Endothelial cell of umbilical vein (primary cell): ENCODE measurements around the gene ENOSF1. TPM values are rescaled to one million over a fixed set of nuclear protein-coding genes. Genes with fewer than 3 reads are reported as not detected.

Experiments
- BruUV-seq: library from RNA; stranded (reverse); fragments of 400-500 nt; replicated peaks from 2 replicates; lab custom pipeline; 2021; lab: Mats Ljungman, UMichigan
- CTCF ChIA-PET: fragments of 300-600, 350-600 bp; sonication (Branson Sonifier 250); formaldehyde crosslinking; loops from one replicate; lab custom pipeline; 2021; ENCODE audit warnings: antibody characterized with exemption, inconsistent platforms; lab: Charles Lee
- POLR2A ChIA-PET: fragments of 300-600, 350-600 bp; sonication (Branson Sonifier 250); formaldehyde crosslinking; loops from one replicate; lab custom pipeline; 2021; ENCODE audit warnings: antibody characterized with exemption, inconsistent platforms; lab: Charles Lee
- DNase-seq: peaks from one replicate; pipeline ENCODE4 v3.0.0-alpha.2; 2011; ENCODE audit warnings: low read depth, low spot score
- FAIRE-seq: peaks from 2 replicates; lab custom pipeline; 2011; peaks lifted over from hg19 to GRCh38; lab: Jason Lieb, UNC
- H2AFZ ChIP-seq: 2 replicates; pipeline ENCODE4 v1.6.0; 2012; ENCODE audit warnings: low read depth, low read length, control low read depth, inconsistent platforms
- H3K27ac ChIP-seq: 2 replicates; pipeline ENCODE4 v1.5.1; 2011; ENCODE audit warnings: low read depth, mild to moderate bottlenecking, control low read depth, low read length, moderate library complexity; ENCODE audit not compliant: insufficient read depth
- H3K27me3 ChIP-seq, 2 experiments: 2 replicates each; pipeline versions ENCODE4 v1.6.0 to v1.6.1; 2011; ENCODE audit warnings: low read length in 2 of 2, mixed read lengths in 1 of 2; ENCODE audit not compliant: control insufficient read depth in 2 of 2, insufficient read depth in 2 of 2
- H3K36me3 ChIP-seq, 2 experiments: 2 replicates in 1 of 2; 3 replicates in 1 of 2; pipeline ENCODE4 v1.5.1; 2011; ENCODE audit warnings: low read length in 2 of 2, mild to moderate bottlenecking in 1 of 2, moderate library complexity in 1 of 2; ENCODE audit not compliant: control insufficient read depth in 2 of 2, insufficient read depth in 2 of 2; ENCODE audit errors: extremely low read depth in 1 of 2
- H3K4me1 ChIP-seq: 3 replicates; pipeline ENCODE4 v1.5.1; 2011; ENCODE audit warnings: mild to moderate bottlenecking, low read length; ENCODE audit not compliant: control insufficient read depth, insufficient read depth; ENCODE audit errors: extremely low read depth
- H3K4me2 ChIP-seq: 2 replicates; pipeline ENCODE4 v1.6.1; 2011; ENCODE audit warnings: low read length, control low read depth, mixed read lengths; ENCODE audit not compliant: insufficient read depth
- H3K4me3 ChIP-seq, 3 experiments: fragments of 200-600 bp in 1 of 3; sonication (generic), shearing (Covaris generic) in 1 of 3; replicated peaks in 1 of 3; 2 replicates each; pipeline ENCODE4 v1.5.1; 2011 to 2016; ENCODE audit warnings: control low read depth in 3 of 3, low read length in 3 of 3, mild to moderate bottlenecking in 2 of 3, inconsistent platforms in 1 of 3, low read depth in 1 of 3, moderate library complexity in 1 of 3; ENCODE audit not compliant: insufficient read depth in 1 of 3
- H3K79me2 ChIP-seq: 2 replicates; pipeline ENCODE4 v1.6.0; 2012; ENCODE audit warnings: low read length, inconsistent platforms; ENCODE audit not compliant: control insufficient read depth, insufficient read depth
- H3K9ac ChIP-seq: replicated peaks from 2 replicates; pipeline ENCODE3; 2011; ENCODE audit warnings: low read length, control low read depth; ENCODE audit not compliant: insufficient read depth; ENCODE audit errors: extremely low read depth
- H3K9me1 ChIP-seq: replicated peaks from 3 replicates; pipeline ENCODE4 v1.6.0; 2011; ENCODE audit warnings: mild to moderate bottlenecking, low read length; ENCODE audit not compliant: control insufficient read depth, insufficient read depth; ENCODE audit errors: extremely low read depth
- H3K9me3 ChIP-seq: replicated peaks from 2 replicates; pipeline ENCODE4 v1.5.1; 2012; ENCODE audit warnings: low read length, inconsistent platforms; ENCODE audit not compliant: control insufficient read depth, insufficient read depth
- H4K20me1 ChIP-seq: replicated peaks from 2 replicates; pipeline ENCODE3; 2011; ENCODE audit warnings: mild to moderate bottlenecking, low read length; ENCODE audit not compliant: control insufficient read depth, insufficient read depth; ENCODE audit errors: extremely low read depth
- CTCF ChIP-seq, 2 donors: IDR thresholded peaks; 1 replicate in 1 of 2; 2 replicates in 1 of 2; pipeline ENCODE4 v1.5.1; 2011; ENCODE audit warnings: low read length in 2 of 2, mild to moderate bottlenecking in 2 of 2, moderate library complexity in 2 of 2, control low read depth in 1 of 2, inconsistent platforms in 1 of 2, low read depth in 1 of 2; ENCODE audit not compliant: insufficient read depth in 1 of 2; ENCODE audit errors: extremely low read depth in 1 of 2
- EZH2 ChIP-seq: IDR thresholded peaks from 2 replicates; pipeline ENCODE4 v1.6.1; 2012; ENCODE audit warnings: borderline replicate concordance, low read depth, mild to moderate bottlenecking, moderate library complexity, low read length, inconsistent platforms; ENCODE audit not compliant: severe bottlenecking
- FOS ChIP-seq: IDR thresholded peaks from 2 replicates; pipeline ENCODE4 v1.6.1; 2011; ENCODE audit warnings: mild to moderate bottlenecking, low read length, moderate library complexity, borderline replicate concordance; ENCODE audit not compliant: insufficient read depth
- GATA2 ChIP-seq: IDR thresholded peaks from 2 replicates; pipeline ENCODE4 v1.7.0; 2011; ENCODE audit warnings: low read depth, mild to moderate bottlenecking, moderate library complexity, mixed read lengths, low read length; ENCODE audit not compliant: insufficient read length, insufficient read depth
- JUN ChIP-seq: IDR thresholded peaks from 2 replicates; pipeline ENCODE4 v1.6.1; 2011; ENCODE audit warnings: borderline replicate concordance, low read depth; ENCODE audit not compliant: insufficient read length, insufficient read depth
- MYC ChIP-seq: IDR thresholded peaks from one replicate; pipeline ENCODE4 v1.6.1; 2011; ENCODE audit warnings: mild to moderate bottlenecking, low read depth, low read length
- POLR2A ChIP-seq: IDR thresholded peaks from 2 replicates; pipeline ENCODE4 v1.6.1; 2012; ENCODE audit warnings: low read depth, mild to moderate bottlenecking, control low read depth, low read length
- POLR2AphosphoS5 ChIP-seq: IDR thresholded peaks from 2 replicates; pipeline ENCODE4 v1.6.1; 2012; ENCODE audit warnings: low read depth, mild to moderate bottlenecking, control low read depth, low read length, moderate library complexity; ENCODE audit not compliant: insufficient read depth
- dilution Hi-C: fragments of 300-500 bp; cut with MboI; formaldehyde crosslinking; loops from one replicate; pipeline ENCODE4 v1.15.0; 2019; ENCODE audit warnings: low sequenced_read_pairs; ENCODE audit not compliant: extremely low pct_ligation_motif_present
- intact Hi-C: fragments of 100-400 bp; cut with micrococcal nuclease; formaldehyde crosslinking; loops from one replicate; pipeline ENCODE4 v1.10.0; 2022
- polyA plus RNA-seq, 4 experiments: library from polyadenylated mRNA; depleted of rRNA in 3 of 4; stranded (reverse) in 3 of 4; unstranded in 1 of 4; fragments of >200 nt; gene quantifications; 2 replicates each; pipeline versions ENCODE4 v1.2.1 to v1.2.3, GENCODE V29; 2011 to 2012; ENCODE audit warnings: missing spikeins in 1 of 4
- total RNA-seq: library from RNA; stranded (reverse); gene quantifications from 2 replicates; pipeline ENCODE4 v1.2.3, GENCODE V29; 2021
- TF ChIP-seq, protein P1 (sequence below): IDR thresholded peaks from 2 replicates; pipeline ENCODE4 v1.6.1; 2011; ENCODE audit not compliant: insufficient read depth, insufficient read length

ENOSF1 gene
- total and polyA plus RNA-seq, 2 donors (not counting 3 experiments of a cell fraction or from before 2014, with no cell fraction given) = 19.5 to 50.5 TPM

DNA sequence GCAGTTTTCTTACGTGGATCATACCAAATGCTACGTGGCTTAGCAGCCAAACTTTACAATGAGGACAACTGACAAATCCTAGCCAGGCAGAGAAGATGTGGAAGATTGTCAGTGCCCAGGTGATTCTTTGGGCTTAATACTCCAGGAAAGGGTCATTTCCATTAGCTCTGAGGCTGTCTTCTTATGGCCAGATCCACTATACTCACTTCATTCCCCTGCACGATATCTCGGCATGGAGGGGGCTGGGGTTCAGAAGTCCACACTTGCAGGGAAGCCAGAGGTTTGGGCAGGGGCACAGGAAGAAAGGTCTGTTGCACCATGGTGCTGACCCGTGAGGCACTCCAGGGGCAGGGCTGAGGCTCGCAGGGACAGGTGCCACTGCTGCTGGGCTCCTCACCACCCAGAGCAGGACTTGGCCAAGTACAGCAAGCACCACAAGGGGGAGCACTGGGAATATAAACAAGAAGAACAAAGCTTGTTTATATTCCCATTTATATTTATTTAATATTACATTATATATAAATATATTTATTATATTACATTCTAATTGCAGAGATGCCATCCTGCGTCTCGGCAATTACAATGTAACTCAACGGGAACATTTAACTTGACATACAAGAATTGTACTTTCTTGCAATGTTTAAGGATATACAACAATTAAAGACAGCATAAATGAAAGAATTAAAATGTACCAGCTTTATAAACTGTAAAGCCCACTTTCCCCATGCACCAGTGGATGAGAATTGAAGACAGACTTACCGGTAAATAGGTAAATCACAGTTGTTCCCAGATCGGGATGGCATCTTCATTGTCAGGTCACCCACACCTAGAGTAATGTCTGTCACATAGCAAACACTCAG is 88.4 kb downstream of the ENOSF1 start:
- H3K4me2 ChIP-seq = no peak overlapping the region
- intact Hi-C loops (loop anchor here (1.0 to 2.0 kb wide), 5 partner anchors 33 to 215 kb away; partner anchors contain the start of gene TYMS), dilution Hi-C loops (no loop called here)
- FAIRE-seq = peak; percentile 74
- ChIA-PET CTCF (interaction anchor here (0.6 to 12.1 kb wide), 61 partner anchors 8 to 1923 kb away, joined by 3 to 652 read pairs (median 4); partner anchors contain the start of genes ENOSF1, THOC1, TYMS and USP14), POLR2A (interaction anchor here (1.0 kb wide), 1 partner anchor 44 kb away, joined by 3 read pairs; no protein-coding TSS in a partner anchor)
- no peaks in the 10 kb centered on the region for H3K36me3 ChIP-seq
- no peaks in the 10 kb centered on the region for H3K9me3 ChIP-seq
- H3K9ac ChIP-seq = no peak overlapping the region
- no peaks in the 10 kb centered on the region for H3K79me2 ChIP-seq
- no peak overlapping the region for H3K4me3 ChIP-seq
- H3K4me1 ChIP-seq = no peaks in the 10 kb centered on the region
- H3K27me3 ChIP-seq = peaks cover 0 to 2% of the 10 kb centered on the region in 2 experiments
- no peak for TF ChIP-seq EZH2
- TF ChIP-seq CTCF (IDR thresholded peaks at IDR 0.05; ENCODE audit: extremely low read depth in 1 of 2, insufficient read depth in 1 of 2, low read depth in 1 of 2, low read length in 2 of 2) = peak; percentile 55 to 78
- no peak overlapping the region for H3K27ac ChIP-seq
- H3K9me1 ChIP-seq = no peaks in the 10 kb centered on the region
- no TSS peak for BruUV-seq
- no peak overlapping the region for H2AFZ ChIP-seq
- DNase-seq = peak; percentile 64
- no peaks in the 10 kb centered on the region for H4K20me1 ChIP-seq

- Histone ChIP-seq H3K27ac (no peak overlapping the region), H2AFZ (no peak overlapping the region), H4K20me1 (no peaks in the 10 kb centered on the region), H3K4me2 (no peak overlapping the region), H3K27me3 (no peaks in the 10 kb centered on the region), H3K79me2 (no peaks in the 10 kb centered on the region), H3K9me3 (no peaks in the 10 kb centered on the region), H3K9ac (no peak overlapping the region), H3K4me1 (no peaks in the 10 kb centered on the region), H3K9me1 (no peaks in the 10 kb centered on the region), H3K36me3 (no peaks in the 10 kb centered on the region), H3K4me3 (no peak overlapping the region)
- TF ChIP-seq POLR2A (no peak), MYC (no peak), FOS (no peak), JUN (no peak), EZH2 (no peak), POLR2AphosphoS5 (no peak), GATA2 (no peak), CTCF (IDR thresholded peaks at IDR 0.05; ENCODE audit: extremely low read depth in 1 of 2, insufficient read depth in 1 of 2, low read depth in 1 of 2, low read length in 2 of 2) (no peak)
- TF ChIP-seq, protein P1, sequence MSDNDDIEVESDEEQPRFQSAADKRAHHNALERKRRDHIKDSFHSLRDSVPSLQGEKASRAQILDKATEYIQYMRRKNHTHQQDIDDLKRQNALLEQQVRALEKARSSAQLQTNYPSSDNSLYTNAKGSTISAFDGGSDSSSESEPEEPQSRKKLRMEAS = no peak
- ChIA-PET CTCF (interaction anchor here (0.7 to 12.1 kb wide), 4 partner anchors 9 to 335 kb away, joined by 3 to 652 read pairs (median 4); no protein-coding TSS in a partner anchor), POLR2A (no interaction called here)
- intact Hi-C loops = no loop called here
- dilution Hi-C loops = no loop called here
- FAIRE-seq (no peak), DNase-seq (no peak)
- BruUV-seq = no TSS peak
These were observed 90.1 kb downstream of the ENOSF1 start for GRCh38 chr18:622289-622688.
